ENCODE measurements around the gene FNBP1L.

The FNBP1L gene

DNA sequence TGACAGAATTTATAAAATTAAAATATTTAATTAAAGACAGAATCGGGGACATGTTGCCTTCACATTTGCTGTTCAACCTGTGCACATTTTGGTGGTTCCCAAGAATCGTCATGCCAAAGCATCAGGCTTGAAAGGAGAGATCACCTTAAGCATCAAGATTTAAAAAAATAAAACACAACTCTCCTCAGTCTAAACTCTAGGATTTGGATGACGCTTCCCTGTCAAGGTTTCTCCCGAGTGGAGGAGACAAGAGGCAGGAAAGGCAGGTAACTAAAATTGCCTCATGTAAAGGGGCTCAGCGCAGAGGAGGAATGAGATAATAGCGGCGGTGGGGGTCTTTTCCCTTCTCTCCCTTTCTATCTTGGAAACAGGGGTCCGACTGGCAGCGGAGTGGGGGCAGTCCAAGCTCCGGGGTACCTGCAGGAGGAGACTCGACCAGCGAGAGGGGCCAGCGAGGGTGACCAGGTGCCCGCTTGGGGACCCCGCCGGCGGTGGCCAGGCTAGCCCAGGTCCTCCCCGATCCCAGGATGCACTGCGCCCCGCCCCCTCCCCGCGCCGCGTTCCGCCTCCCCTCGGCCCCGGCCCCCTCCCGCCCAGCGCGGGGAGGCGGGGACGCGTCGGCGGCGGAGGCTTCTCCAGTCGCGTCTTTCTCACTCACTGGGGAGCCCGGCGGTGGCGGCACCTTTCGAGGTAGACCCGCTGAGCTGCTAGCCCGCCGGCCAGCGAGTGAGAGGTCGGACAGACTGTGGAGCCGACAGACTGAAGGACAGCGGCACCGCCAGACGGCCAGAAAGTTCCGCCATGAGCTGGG lies at the start of gene FNBP1L:
TSS of gene FNBP1L (plus strand) at position 638 of the 811 bp plus-strand sequence. CDS start at position 802, 164 bp downstream.
- DNase-seq (ENCODE audit: low spot score): peak; percentile 41

DNA sequence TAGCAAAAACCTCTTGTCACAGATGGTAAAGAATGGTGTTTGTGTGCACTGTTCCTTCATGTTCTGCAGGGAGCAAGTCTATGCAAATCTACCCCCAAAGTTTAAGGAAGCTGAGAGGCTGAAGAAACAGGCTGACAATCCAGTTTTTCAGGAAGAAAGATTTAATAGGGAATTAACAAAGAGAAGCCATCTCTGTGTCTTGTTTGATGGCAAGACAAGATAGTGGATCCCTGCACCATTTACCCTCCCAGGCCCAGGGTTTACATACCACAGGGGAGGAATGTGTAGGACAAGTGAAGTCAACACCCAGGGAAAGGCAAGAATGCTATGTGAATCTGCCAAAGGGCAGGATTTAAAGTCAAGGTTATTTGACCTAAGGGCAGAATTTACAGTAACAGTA lies 48.1 kb upstream of the FNBP1L start:
- no peak for DNase-seq (ENCODE audit: low spot score)

DNA sequence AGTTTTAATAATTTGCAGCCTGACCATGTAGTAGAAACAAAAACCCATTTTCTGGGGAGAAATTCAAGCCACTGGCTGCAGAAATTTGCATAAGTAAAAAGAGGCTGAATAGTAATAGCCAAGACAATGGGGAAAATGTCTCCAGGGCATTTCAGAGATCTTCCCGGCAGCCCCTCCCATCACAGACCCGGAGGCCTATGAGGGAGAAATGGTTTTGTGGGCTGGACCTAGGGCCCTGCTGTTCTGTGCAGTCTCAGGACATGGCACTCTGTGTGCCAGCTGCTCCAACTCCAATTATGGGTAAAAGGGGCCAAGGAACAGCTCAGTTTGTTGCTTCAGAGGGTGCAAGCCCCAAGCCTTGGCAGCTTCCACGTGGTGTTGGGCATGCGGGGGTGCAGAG lies 39.7 kb upstream of the FNBP1L start:
- DNase-seq (ENCODE audit: low spot score): no peak

DNA sequence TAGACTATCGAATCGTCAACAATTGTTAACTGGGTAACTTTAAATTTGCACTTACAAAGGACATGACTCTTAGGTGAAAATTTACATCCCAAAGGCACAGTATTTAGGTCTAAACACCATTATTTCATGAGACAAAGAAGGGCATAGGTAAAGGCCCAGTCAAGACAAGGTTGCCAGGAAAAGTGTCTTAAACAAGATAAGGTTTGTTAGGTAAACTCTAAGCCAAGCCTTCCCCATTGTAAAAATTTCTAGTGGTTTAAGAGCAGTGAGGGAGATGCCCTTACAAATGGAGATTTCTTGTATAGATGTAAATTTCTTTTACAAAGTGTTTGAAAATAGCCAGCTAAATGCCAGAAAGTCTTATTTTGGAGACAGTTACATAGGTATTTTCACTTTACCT lies 36.9 kb upstream of the FNBP1L start:
- no peak for DNase-seq (ENCODE audit: low spot score)

DNA sequence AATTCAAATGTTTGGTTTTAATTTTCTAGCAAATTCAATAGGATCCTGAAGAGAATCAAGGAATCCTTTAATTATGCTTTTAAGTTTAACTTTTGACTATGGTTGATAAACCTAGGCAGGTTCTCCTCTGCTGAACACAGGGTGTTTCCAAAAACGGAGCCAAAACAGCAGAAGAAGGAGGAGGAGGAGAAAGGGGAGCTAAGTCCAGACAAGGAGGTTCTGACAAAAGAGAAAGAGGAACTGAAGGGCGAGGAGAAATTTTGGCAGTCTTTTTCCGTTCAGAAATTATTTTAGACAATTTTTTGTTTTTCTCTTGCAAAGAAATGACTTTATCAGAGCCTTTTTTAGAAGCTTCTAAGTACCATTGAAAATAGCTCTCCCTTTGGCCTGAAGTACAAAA lies 33.2 kb upstream of the FNBP1L start:
- no peak for DNase-seq (ENCODE audit: low spot score)

DNA sequence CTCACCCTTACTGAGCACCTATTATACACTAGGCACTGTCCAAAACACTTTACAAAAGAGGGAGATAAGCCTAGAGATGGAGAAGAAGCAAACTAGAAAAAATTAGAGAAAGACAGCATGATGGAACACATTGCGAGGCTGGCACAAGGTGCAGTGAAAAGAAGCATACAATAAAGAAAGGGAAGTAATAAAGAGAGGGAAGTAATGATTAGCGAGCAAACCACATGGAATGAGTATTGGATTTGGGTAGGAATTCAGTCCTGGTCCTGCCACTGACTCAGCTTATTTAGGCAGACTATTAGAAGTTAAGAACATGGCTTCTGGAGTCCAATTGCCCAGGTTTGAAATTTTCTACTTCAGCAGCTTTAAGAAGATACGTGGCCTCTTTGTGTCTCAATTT lies 32.6 kb upstream of the FNBP1L start:
- no peak for DNase-seq (ENCODE audit: low spot score)

DNA sequence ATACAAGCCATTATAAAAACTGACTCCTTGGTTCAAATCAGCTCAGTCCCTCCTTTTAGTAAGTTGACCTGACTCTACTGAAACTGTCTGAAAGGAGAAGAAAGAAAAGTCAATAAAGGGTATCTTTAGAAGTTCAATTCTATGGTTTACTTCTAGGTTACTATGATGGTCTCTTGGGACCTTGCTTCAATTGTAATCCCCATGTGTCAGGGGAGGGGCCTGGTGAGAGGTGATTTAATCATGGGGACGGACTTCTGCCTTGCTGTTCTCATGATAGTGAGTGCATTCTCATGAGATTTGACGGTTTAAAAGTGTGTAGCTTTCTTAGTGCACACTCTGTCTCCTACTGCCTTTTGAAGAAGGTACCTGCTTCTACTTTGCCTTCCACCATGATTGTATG lies 31.7 kb upstream of the FNBP1L start:
- no peak for DNase-seq (ENCODE audit: low spot score)

DNA sequence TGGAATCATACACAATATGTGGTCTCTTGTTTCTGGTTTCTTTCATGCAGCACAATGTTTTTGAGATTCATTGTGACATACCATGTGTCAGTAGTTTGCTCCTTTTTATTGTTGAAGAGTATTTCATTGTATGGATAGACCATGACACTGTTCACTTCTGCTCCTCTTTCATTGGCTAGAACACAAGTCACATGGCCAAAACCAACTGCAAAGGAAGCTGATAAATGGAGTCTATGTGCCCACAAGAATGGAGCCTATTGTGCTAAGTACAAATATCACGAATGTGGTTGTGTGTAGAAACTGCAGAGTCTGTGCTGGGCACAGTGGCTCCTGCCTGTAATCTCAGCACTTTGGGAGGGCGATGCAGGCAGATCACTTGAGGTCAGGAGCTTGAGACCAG lies 28.6 kb upstream of the FNBP1L start:
- no peak for DNase-seq (ENCODE audit: low spot score)

DNA sequence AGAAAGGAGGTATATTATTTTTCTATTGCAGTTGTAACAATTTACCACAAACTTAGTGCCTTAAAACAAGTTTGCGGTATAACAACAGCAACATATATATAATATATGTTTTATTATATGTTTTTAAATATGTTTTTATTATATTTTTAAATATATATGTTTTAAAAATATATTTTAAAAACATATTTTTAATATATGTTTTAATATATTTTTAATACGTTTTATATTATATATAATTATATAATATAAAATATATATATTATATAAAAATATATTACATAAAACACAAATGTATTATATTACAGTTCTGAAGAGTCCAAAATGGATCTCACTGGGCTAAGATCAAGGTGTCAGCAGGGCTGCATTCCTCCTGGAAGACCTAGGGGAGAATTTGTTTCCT lies 27.5 kb upstream of the FNBP1L start:
- no peak for DNase-seq (ENCODE audit: low spot score)

DNA sequence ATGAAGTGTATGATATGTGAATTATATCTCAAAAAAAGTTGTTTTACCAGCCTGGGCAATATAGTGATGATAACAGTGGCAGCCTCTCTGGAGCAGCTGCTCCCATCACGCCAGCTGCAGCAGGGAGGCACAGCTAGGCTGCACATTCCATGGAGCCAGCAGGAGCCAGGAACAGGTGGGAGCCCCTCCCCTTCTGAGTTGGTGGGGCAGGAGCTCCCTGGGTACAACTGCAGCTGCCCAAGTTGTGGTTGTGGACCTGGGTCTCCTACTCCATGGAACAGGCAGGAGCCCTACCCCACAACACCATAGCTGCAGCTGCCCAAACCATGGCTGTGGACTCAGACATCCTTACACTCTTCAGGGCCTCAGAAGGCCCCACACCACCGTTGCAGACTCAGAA lies 21.7 kb upstream of the FNBP1L start:
- DNase-seq (ENCODE audit: low spot score): no peak

DNA sequence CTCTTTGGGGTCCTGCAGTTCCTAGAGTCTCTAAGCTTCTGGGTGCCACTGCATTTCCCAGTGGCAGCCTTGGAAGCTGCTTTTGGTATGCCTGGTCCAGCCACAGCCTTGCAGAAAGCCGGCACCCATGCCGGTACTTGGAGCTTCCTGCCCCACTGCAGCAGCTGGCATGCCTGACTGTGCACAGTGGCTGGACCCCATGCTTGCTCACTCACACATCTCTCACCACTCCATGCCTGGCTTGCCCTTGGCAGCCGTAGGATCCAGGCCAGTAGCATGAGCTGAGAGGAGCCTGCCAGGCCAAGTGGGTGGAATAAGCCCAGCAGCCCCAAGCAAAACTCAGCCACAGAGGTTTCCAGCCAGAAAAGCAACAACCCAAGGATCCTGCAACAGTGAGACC lies 20.3 kb upstream of the FNBP1L start:
- no peak for DNase-seq (ENCODE audit: low spot score)

DNA sequence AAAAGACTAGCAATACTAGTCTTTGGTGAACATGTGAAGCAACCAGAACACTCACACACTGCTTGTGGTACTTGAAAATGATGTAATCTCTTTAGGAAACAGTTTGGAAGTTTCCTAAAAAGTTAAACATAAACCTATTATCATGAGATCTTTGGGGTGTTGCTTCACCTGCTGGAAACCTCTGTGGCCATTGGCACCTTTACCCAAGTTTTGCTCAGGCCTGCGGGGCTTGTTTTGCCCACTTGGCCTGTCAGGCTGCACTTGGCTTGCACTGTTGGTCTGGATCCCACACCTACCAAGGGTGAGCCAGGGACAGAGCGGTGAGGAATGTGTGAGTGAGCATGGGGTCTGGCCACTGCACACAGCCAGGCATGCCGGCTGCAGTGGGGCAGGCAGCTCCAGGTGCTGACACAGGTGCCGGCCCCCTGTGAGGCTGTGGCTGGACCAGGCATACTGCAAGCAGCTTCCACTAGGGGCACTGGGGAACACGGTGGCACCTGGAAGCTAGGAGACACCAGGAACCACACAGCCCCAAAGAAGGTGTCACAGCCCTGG lies 14.4 kb upstream of the FNBP1L start:
- no peak for DNase-seq (ENCODE audit: low spot score)

DNA sequence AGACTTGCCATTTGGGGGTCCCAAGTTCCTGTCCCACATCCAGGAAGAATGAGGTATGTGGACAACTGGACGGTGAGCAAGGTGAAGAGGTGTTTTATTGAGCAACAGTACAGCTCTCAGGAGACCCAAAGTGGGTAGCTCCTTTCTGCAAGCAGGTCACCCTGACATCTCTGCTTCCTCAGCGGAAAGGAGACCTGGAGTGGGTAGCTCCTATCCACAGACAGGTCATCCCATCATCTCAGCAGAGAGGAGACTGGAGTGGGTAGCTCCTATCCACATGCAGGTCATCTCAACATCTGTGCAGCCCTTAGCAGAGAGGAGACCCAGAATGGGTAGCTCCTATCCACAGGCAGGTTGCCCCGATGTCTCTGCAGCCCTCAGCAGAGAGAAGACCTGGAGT lies 13.8 kb upstream of the FNBP1L start:
- no peak for DNase-seq (ENCODE audit: low spot score)

DNA sequence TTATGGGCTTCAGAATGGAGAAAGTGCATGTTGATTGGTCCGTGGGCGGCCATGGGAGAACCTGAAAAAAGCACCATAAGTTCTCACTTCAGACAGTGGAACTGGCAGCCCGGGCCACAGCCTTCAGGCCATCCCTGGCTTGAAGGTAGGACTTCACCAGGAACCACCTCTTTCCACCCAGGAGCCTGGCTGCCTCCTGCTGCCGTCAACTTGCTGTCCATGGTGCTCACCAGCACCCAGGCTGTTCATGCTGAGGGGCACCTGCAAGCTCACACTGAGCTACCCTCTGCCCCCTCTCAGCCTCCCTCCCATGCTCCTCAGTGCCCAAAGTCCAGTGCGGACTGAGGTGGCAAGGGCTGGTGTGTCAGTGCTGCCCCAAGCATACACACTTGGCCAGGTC lies 12.9 kb upstream of the FNBP1L start:
- DNase-seq (ENCODE audit: low spot score): no peak

DNA sequence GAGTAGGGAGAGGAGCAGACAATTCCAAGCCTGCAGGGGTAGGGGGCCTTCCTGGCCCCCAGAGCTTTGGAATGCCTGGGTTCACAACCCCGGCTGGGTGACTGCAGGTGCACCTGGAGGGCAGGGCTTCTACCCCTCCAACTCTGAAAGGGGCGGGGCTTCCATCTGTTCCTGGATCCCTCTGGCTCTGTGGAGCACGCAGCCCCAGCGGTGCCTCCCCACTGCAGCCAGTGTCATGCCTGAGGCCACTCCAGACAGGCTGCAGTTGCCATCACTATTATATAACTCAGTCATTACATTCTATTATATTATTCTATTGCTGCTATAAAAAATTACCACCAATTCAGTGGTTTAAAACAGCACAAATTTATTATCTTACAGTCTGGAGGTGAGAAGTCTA lies 12.5 kb upstream of the FNBP1L start:
- DNase-seq (ENCODE audit: low spot score): no peak

DNA sequence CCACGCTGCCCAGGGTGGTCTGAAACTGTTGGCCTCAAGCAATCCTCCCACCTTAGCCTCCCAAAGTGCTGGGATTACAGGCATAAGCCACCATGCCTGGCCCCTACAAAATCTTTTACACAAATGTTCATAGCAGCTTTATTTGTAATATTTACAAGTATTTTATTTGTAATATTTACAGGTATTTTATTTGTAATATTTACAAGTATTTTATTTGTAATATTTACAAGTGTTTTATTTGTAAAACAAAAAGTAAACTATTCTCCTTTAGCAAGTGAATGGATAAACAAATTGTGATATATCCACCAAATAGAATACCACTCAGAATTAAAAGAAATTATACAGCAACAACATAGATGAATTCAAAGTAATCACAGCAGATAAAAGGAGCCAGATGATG lies 11.4 kb upstream of the FNBP1L start:
- no peak for DNase-seq (ENCODE audit: low spot score)

DNA sequence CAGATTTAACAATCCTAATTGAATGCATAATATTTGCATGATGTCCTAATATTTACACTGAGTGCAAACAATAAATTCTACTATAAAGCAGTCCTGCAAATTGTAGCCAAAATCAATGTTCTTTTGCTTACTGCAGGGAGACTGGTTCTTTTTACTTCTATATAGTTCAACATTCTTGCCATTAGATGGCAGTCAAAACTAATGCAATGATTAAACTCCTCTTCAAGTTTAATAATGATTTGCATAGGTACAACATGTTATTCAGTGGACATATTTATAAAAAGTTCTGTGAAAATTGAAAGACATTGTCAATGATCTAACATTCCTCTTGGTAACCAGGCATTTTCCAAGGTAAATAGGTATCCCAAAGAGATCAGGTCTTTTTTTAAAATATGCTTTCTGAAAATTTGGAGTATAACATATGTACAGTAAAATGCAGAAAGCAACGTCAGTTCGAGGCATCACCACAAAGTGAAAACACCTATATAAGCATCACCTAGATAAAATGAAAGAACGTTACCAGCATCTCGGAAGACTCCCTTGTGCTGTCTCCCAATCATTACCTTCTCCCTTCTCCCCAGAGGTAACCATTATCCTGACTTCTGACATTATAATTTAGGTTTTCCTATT lies 9.8 kb upstream of the FNBP1L start:
- peak; percentile 41 for DNase-seq (ENCODE audit: low spot score)

DNA sequence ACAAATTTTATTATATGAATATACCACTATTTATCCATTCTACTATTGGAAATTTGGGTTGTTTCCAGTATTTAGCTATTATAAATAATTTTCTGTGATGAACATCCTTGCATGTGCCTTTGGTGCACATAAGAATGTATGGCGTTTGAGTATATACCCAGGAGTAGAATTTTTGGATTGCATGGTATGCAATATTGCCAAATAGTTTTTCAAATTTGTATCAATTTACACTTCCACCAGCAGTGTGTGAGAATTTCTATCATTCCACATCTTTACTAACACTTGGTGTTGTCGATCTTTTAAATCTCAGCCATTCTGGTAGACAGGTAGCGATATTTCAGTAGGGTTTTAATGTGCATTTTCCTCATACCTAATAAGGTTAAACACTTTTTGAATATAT lies 9.2 kb upstream of the FNBP1L start:
- DNase-seq (ENCODE audit: low spot score): no peak

DNA sequence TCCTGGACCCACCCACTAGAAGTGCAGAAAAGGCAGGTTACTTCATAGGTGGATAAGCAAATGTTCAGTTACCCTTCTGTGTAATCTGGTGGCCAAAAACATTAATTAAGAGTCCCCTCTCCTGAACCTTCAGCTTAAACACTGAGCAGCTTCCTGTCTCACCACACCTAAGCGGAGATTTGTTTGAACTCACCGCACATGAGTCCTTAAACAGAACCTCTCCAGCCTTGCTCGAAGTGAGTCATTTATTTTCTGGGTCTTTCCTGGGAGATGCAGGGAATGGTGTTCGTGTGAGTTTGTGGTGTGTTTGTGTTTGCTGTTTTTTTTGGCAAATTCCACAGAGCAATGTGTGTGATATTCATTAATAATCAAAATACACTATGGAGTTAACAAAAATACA lies 7.6 kb upstream of the FNBP1L start:
- DNase-seq (ENCODE audit: low spot score): no peak

DNA sequence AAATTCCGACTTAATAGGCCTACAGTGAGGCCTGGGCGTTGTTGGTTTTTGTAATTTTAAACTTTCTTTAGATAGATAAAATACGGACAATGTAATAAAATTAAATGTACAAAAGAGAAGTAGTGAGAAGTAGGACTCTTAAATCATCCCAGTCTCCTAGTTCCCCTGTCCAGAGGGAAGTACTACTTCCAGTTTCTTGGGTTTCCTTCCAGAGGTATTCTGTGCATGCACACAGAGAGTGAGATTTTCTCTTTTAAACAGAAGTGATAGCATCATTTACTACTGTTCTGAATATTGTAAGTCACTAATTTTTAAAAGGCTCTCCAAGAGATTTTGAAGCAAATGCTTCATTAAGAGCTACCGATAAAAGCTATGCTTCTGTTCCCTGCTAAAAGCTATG lies 7.2 kb upstream of the FNBP1L start:
- DNase-seq (ENCODE audit: low spot score): no peak

DNA sequence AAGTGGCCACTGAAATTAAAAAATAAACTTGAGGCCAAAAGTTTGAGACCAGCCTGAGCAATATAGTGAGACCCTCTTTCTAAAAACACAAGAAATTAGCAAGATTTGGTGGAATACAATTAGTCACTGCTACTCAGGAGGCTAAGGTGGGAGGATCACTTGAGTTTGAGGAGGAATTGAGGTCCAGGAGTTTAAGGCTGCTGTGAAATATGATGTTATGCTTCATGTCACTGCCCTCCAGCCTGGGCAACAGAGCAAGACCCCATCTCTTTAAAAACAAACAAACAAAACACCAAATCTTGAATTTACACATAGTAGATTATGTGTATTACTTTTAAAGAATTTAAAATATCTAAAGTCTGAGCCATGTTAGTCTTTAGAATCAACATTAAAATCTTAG lies 6.3 kb upstream of the FNBP1L start:
- no peak for DNase-seq (ENCODE audit: low spot score)

DNA sequence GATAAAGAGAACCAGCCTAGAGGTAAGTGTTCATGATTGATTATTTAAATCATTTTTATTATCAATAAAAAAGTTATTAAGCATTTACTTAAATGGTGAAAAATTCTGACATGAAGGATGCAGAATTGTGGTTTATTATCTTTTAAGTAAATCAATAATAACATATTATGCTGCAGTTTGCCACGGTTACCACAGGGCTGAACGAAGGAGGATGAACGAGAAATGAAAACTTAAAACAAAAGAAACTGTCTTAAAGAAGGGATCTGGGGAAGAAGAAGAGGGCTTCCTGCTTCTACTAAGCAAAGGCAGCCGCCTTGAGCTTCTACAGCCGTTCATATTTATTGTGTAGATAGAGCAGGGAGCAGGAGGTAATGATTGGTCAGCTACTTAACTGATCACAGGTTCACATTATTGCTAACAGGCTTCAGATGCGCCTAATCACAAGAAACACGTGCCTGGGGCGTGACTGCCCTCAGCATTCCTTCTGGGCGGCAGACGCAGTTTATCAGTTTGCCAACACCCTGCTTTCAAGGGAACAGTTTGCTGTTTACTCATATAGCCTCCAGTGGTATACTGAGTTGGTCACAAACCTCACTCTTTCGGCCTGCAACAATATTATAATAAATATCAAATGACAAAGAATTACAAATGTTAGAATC lies 5.8 kb upstream of the FNBP1L start:
- no peak for DNase-seq (ENCODE audit: low spot score)

DNA sequence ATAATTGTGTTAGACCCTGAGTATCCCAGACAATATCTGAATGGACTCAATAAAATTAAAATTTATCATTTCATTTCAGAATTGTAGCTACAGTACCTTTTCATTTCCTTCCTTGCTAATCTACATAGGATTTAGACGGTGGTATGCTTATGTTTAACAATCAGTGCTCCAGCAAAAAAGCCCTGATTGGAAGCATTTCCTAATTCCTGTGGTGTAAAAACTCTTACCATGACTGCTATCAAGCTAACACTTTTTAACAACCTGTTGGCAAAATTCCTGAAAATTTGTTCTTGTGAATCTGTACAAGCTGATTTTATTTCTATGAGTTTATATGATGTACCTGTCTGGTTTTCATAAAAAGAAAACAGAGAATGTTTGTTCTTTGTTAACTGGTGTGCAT lies 5.2 kb upstream of the FNBP1L start:
- no peak for DNase-seq (ENCODE audit: low spot score)

Measured in CD4-positive, alpha-beta T cell treated with Interleukin-15 for 4 hours (primary cell).